GM18520 (cell line): ENCODE data around the gene SRPK2.

ENCODE experiments used
- ATAC-seq: cut with Tn5 transposase; IDR thresholded peaks from one replicate; pipeline ENCODE4 v1.9.1; 2021; ENCODE audit not compliant: unreplicated experiment

SRPK2 gene

DNA sequence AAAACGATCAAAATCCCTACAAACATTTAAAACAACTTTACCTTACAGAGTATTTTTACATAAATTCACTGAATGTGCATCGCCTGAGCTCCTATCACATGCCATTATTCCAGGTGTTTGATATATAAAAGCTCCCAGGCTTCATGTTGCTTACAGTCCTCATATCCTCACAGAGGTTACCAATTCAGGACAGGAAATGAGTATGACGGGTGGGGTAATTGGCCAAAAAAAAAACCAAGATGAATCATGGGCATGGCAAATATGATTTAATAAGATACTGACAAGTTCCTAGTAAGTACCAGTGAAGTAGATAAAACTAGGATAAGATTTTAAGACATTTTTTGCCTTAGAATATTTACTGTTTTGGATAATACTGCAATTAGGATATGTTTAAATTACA lies 238.9 kb downstream of the SRPK2 start:
- no peak for ATAC-seq

DNA sequence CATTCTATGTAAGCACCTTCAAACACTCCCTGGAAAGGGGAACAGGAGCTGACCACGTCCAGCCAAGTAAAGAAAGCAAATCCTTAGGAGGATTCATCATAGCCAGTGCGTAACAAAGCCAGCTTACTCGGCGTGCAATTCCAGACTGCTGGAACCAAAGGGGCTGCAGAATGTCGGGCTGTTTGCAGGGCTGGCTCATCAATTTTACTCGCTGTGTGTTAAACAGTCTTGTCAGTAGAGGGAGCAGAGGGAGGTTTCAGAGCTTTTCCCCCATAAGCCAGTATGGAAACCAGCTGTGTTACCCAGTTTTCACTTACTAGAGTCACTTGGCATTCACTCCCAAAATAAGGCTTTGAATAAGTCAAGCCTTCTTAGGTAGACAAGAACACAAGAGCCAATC lies 247.7 kb downstream of the SRPK2 start:
- no peak for ATAC-seq

DNA sequence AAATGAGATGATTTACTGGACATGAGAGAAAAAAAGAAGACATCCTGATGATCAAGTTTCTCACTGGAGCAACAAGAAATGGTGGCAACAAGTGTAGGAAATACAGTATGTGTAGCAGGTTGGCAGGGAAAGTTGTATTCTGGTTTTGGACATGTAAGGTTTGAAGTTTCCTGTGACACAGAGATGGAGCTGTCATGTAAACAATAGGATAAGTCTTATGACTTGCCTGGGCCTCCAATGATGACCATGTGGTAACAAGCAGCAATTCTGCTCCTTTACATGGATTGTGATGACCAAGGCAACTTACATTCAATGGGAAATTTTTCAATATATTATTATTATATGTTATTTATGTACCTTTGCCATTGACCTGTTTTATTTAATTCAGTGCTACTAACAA lies 249.3 kb downstream of the SRPK2 start:
- no peak for ATAC-seq

DNA sequence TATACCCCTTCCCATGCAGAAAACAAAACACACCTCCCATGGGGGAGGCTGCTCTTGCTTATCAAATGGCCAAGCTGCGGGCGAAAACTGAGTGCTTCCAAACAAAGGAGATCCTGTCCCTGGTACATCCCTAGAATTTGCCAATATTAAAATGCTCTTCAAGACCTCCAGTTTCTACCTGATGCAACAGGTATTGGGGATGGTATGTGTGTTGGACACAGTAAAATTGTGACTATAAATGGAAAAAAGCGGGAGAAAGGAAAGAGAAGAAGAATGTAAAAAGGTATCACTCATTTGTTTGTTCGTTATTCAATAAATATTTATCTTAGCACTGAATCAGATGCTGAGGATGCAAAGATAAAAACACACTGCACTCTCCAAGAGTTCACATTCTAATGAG lies 250.8 kb downstream of the SRPK2 start:
- ATAC-seq = no peak

DNA sequence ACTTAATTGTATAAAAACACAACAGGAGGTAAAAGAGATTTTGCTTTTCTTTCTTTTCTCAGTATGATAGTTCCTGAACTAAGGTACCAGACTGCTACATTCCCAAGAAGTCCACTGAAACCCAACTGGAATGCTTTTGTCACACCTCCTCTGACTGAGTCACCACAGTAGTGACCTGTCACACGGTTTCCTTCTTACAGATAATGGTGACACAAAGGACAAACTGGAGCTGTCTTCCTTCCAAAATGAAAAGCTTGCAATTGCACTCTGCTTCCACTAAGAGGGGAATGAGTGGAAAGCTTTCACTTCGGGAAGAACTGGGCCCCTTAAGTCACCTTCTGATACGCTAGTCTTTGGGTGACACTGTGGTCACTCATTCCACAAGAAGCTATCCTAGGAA lies 252.5 kb downstream of the SRPK2 start:
- ATAC-seq = no peak

DNA sequence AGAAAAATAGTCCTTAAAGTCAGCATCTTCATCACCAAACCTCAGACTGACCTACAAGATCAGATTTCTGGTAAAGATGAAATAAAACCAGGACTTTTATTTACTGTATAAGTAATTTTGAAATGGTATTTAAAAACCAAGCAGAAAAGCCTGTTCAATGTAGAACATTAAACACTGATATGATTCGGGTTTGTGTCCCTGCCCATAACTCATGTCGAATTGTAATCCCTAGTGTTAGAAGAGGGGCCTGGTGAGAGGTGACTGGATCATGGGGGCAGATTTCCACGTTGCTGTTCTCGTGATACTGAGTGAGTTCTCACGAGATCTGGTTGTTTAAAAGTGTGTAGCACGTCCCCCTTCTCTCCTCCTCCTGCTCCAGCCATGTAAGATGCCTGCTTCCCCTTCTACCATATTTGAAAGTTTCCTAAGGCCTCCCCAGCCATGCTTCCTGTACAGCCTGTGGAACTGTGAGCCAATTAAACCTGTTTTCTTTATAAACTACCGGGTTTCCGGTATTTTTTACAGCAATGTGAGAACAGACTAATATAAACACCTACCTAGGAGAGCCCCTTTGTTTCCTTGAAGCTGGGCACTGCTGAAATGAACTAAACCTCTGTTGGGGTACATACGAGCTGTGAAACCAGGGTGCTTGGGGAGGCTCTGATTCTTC lies 254.6 kb downstream of the SRPK2 start:
- no peak for ATAC-seq

DNA sequence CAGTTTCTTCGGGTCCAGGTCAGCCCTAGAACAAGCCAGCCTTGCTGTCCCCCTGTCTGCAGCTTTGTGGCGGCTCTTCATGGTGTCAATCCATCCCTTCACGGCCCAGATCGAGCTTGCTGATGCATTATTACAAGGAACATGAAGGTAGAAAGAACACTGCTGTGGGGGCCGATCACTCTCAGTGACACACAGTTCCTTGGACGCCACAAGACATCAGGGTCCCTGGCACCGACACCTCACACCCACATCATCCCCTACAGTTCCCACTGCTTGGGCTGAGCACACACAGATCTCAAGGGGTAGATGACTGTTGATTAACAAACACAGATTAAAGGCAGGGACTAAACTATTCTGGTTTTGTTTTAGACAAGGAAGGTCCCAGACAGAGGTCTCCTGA lies 255.4 kb downstream of the SRPK2 start:
- ATAC-seq = no peak

DNA sequence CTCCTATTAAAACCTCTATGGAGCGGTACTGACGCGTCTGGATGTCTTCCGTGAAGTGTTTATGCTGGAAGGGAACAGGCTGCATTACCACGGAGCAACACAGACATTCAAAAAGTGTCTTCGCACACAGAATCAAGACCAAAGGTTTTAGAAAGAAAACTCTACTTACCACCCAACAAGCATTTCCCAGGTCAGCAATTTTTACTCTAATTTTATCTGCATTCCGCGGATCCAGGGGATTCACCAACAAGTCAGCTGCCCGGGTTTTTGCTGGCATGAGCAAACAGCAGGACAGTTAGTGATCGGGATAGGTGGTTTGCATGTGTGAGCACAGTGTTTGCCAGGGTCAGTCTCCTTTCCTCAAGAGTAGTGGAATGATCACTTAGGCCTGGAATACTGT lies 255.9 kb downstream of the SRPK2 start:
- no peak for ATAC-seq

DNA sequence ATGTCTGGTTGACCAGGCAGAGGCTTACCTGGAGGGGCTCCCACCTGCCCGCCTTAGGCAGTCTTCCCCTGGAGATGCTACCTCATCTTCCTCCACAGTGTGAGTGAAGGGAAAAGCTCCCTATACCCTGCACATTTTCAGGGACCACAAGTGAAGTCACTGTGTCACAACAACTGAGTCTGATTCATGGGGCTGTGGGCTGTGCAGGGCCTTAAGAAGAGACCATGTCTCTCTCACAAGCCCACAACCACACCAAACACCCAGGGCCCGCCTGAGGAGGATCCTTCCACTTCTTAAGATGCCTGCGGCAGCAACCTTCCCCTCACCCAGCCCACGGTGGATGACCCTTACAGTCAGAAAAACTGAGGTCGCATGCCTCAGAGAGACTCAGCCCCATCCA lies 256.4 kb downstream of the SRPK2 start:
- no peak for ATAC-seq

DNA sequence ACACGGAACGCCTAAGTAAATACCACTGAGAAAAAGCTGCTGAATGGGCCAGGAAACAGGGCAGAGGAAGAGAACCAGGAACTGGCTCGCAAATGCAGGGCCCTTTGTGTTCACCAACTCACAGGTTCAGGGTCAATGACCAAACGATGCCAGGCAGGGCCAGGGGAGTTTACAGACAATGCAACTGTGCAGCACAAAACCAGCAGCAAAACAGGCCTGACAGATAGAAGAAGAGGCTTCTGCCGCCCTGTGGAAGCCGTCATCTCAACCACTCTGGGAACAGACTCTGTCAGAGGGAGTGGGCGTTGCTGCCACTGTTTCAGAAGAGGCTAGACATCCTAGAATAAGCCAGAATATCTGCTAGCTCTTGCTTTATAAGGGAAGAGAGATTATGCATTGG lies 256.8 kb downstream of the SRPK2 start:
- ATAC-seq = no peak

DNA sequence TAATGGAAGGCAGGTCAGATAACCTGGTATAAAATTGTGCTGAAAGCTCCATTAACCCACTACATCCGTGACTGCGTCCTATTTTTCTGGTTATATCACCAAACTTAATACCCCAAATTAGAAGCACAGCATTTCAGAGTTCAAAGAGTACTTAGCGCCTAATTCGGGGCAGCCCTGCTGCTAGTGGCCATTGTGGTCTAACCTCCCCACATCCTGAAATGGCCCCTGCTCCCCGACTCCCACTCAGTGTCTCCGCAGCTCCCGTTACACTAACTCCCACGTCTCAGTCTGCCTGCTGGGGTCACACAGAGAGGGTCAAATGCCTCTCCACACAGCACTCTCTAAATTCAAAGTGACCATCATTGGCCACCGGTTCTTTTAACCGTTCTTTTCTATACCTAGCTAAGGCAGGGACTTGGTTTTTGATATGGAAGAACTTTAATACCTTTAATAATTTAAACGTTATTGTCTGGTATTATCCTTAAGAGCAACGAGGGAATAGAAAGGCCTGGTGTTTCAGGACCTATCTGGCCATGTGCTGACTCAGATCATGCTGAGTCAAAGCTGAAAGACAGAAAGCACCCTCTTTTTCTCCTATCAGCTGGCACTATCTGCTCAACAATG lies 257.6 kb downstream of the SRPK2 start:
- peak; percentile 63 for ATAC-seq

DNA sequence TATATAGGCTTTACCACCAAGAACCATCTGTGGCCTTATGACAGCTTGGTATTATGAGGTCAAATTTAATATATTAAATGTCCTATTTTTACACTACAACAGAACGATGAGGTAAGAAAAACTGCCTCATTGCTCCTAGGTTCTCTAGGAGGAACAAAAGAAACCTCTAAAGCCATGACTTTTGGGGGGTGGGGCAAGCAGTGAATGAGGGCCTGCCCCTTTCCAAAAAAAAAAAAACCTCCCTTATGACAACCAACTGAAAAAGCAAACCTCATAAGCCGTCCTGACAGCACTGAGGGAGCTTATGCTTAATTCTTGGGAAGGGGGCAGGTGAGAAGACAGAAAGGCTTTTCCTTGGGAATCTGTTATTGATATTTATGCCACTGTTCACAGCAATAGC lies 258.1 kb downstream of the SRPK2 start:
- ATAC-seq = no peak

DNA sequence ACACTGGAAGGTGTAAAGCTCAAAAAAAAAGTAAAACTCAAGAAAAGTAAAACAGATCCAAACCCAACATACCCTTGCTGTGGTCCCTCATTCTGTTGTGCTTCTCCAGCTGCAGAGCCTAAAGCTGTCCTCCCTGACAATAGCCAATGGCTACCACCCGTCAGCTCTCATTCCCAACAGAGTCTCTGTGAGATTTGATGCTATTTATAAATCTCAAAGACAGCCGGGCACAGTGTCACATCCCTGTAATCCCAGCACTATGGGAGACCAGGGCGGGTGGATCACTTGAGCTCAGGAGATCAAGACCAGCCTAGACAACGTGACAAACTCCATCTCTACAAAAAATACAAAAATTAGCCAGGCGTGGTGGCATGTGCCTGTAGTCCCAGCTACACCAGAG lies 258.7 kb downstream of the SRPK2 start:
- no peak for ATAC-seq

DNA sequence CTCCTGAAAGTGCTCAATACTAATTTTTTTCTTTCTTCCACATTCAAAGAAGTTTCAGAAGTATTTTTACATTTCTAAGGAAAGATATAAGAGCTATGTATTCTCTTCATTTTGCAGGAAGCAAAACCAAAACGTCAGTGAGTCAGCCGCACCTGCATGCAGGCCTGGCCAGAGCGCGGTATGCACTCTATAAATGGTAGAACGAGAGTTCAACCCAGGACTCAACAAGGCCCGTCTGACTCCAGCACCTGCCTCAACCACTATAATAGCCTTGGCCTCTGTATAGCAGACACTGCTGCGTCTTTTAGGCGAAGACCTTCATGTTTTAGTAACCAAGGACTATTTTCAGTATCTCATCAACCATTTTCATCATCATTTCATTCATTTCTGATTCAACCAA lies 261.5 kb downstream of the SRPK2 start:
- no peak for ATAC-seq

DNA sequence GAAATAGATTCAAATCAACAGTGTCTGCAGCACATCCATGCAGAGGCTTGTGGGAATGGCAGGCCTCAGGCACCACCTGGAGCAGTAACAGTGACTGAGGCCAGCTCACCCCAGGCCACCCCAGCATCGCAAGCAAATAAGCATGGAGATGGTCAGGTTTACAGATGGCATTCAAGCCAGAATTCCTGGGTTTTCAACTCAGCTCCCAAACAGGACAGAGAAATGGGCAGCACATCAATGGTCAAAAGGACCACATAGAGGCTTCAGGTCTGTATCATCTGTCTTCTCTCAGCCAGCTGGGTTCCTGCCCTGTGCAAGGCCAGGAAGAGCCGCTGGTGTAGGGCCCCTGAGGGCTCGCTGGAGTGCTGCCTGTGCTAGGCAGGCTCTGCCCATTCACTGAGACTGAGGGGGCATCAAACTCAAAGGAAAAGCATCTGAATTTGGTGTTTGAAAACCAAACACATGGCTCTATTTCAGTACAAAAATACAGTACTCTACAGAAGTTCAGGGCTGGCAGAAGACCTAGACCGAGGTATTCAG lies 262.2 kb downstream of the SRPK2 start:
- no peak for ATAC-seq

DNA sequence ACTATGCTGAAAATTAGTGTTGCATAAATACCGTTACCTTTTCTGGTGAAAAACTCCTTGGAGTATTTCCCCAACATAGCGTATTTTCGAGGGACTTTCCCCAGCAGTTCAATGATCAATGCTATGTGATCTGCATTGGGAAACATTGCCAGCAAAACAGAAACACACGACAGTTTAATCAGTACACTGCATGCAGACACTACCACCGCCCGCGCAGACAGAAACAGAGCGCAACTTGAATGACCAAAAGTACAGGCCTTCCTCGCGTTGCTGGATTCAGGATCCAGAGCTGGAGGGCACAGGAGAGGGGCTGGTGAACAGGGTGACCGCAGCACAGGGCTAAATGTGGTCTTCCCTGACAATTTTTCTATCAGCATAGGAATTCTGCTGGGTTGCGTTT lies 263.0 kb downstream of the SRPK2 start:
- no peak for ATAC-seq

DNA sequence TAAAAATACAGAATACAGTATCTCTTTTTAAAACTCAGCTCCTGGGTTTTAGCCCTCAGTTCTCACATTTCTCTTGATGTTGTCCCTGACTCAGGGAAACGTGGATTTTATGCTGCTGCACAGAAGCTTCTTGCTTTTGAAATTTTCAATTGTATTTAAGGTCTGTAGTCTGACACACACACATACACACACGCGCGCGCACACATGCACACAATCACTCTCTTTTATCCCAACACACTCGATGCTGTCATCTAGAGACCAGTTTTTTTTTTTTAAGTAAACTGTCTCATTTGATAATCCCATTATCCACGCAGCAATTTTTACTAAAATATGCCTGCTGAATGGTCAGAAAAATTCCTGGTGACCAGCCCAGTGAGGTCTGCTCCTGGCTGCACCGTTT lies 266.1 kb downstream of the SRPK2 start:
- no peak for ATAC-seq

DNA sequence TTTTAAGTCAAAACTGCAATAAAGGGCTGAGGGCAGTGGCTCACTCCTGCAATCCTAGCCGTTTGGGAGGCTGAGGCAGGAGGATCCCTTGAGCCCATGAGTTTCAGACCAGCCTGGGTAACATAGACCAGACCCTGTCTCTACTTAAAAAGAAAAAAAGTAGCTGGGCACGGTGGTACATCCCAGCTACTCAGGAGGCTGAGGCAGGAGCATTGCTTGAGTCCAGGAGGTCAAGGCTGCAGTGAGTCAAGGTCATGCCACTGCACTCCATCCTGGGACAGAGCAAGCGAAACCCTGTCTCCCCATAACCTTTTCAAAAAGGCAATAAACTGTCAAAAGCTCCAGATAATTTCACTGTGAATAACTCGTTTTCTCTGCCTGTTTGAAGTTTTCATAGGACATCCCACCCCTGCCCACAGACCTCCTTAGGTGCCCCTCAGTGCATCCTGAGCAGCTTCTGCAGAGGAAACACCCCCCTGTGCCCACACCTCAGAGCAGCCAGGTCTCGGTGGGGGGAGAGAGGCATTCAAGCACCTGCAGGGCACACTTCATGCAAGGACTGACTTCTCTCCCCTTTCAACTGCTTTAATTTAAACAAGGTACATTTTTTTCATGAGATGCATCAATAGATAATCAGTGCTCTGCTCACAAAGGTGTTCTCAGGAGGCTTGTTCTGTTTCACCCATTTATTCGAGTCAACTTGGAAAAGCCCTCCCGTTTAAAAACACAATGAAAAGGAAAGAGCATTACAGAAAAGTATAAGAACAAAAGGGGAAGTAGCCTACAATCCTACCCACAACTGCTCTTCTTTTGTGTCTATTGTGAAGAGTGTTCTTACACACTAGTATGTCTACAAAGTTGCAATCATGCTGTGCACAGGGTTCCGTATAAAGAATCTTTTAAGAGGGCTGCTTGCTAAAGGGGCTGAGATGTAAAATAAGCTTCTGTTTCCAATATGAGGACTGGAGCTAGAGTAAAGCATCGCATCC lies 269.8 kb downstream of the SRPK2 start:
- ATAC-seq = no peak

DNA sequence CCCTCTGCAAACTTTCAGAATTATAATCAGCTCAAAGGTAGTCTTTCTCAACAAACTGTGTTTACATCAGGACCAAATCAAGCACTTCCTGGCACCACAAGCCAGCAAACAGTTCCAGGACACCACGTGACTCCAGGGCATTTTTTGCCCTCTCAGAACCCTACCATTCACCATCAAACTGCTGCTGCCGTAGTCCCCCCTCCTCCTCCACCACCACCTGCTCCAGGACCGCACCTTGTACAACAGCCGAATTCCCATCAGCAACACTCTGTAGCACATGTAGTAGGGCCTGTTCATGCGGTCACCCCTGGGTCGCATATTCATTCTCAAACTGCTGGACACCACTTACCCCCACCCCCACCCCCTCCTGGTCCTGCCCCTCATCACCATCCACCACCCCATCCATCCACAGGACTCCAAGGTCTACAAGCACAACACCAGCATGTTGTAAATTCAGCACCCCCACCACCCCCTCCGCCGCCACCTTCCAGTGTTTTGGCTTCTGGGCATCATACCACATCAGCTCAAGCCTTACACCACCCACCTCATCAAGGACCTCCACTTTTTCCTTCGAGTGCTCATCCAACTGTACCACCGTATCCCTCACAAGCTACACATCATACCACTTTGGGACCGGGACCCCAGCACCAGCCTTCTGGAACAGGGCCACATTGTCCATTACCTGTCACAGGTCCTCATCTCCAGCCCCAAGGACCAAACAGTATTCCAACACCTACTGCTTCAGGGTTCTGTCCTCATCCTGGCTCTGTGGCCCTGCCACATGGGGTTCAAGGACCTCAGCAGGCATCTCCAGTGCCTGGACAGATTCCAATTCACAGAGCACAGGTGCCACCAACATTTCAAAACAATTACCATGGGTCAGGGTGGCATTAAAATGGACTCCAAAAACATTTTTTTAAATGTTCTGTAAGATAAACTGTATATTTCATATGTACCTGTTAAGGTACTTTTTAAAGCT lies 276.0 kb downstream of the SRPK2 start:
- no peak for ATAC-seq

DNA sequence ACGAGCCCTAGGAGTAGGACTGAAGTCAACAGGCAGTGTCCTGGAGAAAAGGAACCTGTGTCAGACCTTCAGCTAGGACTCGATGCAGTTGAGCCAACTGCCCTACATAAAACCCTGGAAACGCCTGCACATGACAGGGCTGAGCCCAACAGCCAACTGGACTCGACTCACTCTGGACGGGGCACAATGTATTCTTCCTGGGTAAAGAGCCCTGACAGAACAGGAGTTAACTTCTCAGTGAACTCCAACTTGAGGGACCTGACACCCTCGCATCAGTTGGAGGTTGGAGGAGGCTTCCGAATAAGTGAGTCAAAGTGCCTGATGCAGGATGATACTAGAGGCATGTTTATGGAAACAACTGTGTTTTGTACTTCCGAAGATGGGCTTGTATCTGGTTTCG lies 281.3 kb downstream of the SRPK2 start:
- ATAC-seq = no peak

DNA sequence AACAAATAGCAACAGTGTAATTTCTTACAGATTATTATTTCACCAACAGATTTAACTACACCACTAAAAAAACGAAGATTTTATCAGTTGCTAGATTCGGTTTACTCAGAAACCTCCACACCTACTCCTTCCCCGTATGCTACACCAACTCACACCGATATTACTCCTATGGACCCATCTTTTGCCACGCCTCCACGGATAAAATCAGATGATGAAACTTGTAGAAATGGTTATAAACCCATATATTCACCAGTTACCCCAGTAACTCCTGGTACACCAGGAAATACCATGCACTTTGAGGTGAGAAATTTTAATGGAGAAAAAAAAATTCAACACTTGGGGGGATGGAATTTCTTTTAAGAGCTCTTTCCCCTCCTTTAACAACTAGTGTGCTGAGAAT lies 282.2 kb downstream of the SRPK2 start:
- ATAC-seq = no peak
